PC-9 (cell line): ENCODE data around the gene ADRA1B. TPM values are rescaled to one million over a fixed set of nuclear protein-coding genes. Genes with fewer than 3 reads are reported as not detected.

Source experiments
- BruUV-seq: library from RNA; stranded (reverse); fragments of 400-500 nt; replicated peaks from 2 replicates; lab custom pipeline; 2021; lab: Mats Ljungman, UMichigan
- CTCF ChIA-PET: fragments of 300-600 bp; sonication (Branson Sonifier 250); formaldehyde crosslinking; loops from one replicate; lab custom pipeline; 2022; ENCODE audit warnings: antibody characterized with exemption; lab: Charles Lee
- POLR2A ChIA-PET: fragments of 300-600 bp; sonication (Branson Sonifier 250); formaldehyde crosslinking; loops from one replicate; lab custom pipeline; 2022; ENCODE audit warnings: antibody characterized with exemption; ENCODE audit not compliant: unreplicated experiment; lab: Charles Lee
- DNase-seq, 2 experiments: peaks; one replicate each; pipeline versions ENCODE4 v3.0.0 to v3.0.0-alpha.2; 2015 to 2022; ENCODE audit warnings: mixed read lengths in 1 of 2
- H2AFZ ChIP-seq: fragments of 200-600 bp; sonication (generic); 2 replicates; pipeline ENCODE4 v1.8.1; 2017; ENCODE audit warnings: antibody characterized with exemption
- H3F3A ChIP-seq: fragments of 200-600 bp; sonication (generic); 2 replicates; pipeline ENCODE4 v1.8.1; 2017; ENCODE audit warnings: antibody characterized with exemption, mild to moderate bottlenecking, low read depth; ENCODE audit not compliant: insufficient read depth
- H3K27ac ChIP-seq: fragments of 200-600 bp; sonication (generic); 2 replicates; pipeline ENCODE4 v1.6.1; 2016; ENCODE audit warnings: mixed run types
- H3K27me3 ChIP-seq: fragments of 200-600 bp; sonication (generic); 2 replicates; pipeline ENCODE4 v1.6.1; 2016; ENCODE audit warnings: low read depth, mixed run types; ENCODE audit not compliant: insufficient read depth
- H3K36me3 ChIP-seq: fragments of 200-600 bp; sonication (generic); 2 replicates; pipeline ENCODE4 v1.6.1; 2016; ENCODE audit warnings: low read depth, mixed run types
- H3K4me1 ChIP-seq: fragments of 200-600 bp; sonication (generic); replicated peaks from 2 replicates; pipeline ENCODE4 v1.6.1; 2016; ENCODE audit warnings: mixed run types; ENCODE audit not compliant: insufficient read depth
- H3K4me2 ChIP-seq: fragments of 200-600 bp; sonication (generic); 2 replicates; pipeline ENCODE4 v1.6.1; 2017; ENCODE audit warnings: mixed run types
- H3K4me3 ChIP-seq: fragments of 200-600 bp; sonication (generic); 2 replicates; pipeline ENCODE4 v1.6.1; 2016; ENCODE audit warnings: mixed run types
- H3K79me2 ChIP-seq: fragments of 200-600 bp; sonication (generic); 2 replicates; pipeline ENCODE4 v1.6.1; 2017; ENCODE audit warnings: low read depth, mixed run types
- H3K9me2 ChIP-seq: fragments of 200-600 bp; sonication (generic); 2 replicates; pipeline ENCODE4 v1.8.1; 2017; ENCODE audit warnings: mild to moderate bottlenecking; ENCODE audit not compliant: insufficient read depth
- H3K9me3 ChIP-seq: fragments of 200-600 bp; sonication (generic); 2 replicates; pipeline ENCODE4 v1.8.1; 2016; ENCODE audit warnings: low read depth; ENCODE audit not compliant: insufficient read depth
- H4K20me1 ChIP-seq: fragments of 200-600 bp; sonication (generic); 2 replicates; pipeline ENCODE4 v1.8.1; 2017; ENCODE audit not compliant: insufficient read depth
- CTCF ChIP-seq: fragments of 200-600 bp; sonication (generic); conservative IDR thresholded peaks from 2 replicates; pipeline ENCODE4 v1.6.1; 2017; ENCODE audit warnings: mixed run types, antibody characterized with exemption, mild to moderate bottlenecking, moderate library complexity
- EZH2 ChIP-seq: fragments of 200-600 bp; sonication (generic); IDR thresholded peaks from 2 replicates; pipeline ENCODE4 v1.8.0; 2017; ENCODE audit warnings: antibody characterized with exemption, low read depth
- intact Hi-C: fragments of 100-400 bp; cut with micrococcal nuclease; formaldehyde crosslinking; loops from one replicate; pipeline ENCODE4 v1.10.0; 2022; ENCODE audit not compliant: unreplicated experiment
- total RNA-seq: library from RNA; stranded (reverse); gene quantifications from 2 replicates; pipeline ENCODE4 v1.2.3, GENCODE V29; 2021

Gene ADRA1B
- total RNA-seq, 1 experiment from 2014 or later: 4.6 TPM

GRCh38 chr5:159976921-159977320, 60.6 kb downstream of the ADRA1B start:
- Histone ChIP-seq H3K27me3 (no peaks in the 10 kb centered on the region), H3F3A (peaks cover 18% of the 10 kb centered on the region), H3K4me2 (no peak overlapping the region), H3K36me3 (no peaks in the 10 kb centered on the region), H4K20me1 (no peaks in the 10 kb centered on the region), H2AFZ (no peak overlapping the region), H3K9me2 (no peaks in the 10 kb centered on the region), H3K4me1 (peaks cover 20% of the 10 kb centered on the region), H3K27ac (no peak overlapping the region), H3K4me3 (no peak overlapping the region), H3K9me3 (no peaks in the 10 kb centered on the region), H3K79me2 (no peaks in the 10 kb centered on the region)
- BruUV-seq: no TSS peak
- POLR2A ChIA-PET: no interaction called here
- intact Hi-C loops: no loop called here
- TF ChIP-seq CTCF: no peak
- TF ChIP-seq EZH2: no peak
- DNase-seq: no peak
- CTCF ChIA-PET: interaction anchor here (1.5 kb wide), 1 partner anchor 532 kb away, joined by 4 read pairs; no protein-coding TSS in a partner anchor

GRCh38 chr5:159978358-159978757, 62.1 kb downstream of the ADRA1B start:
- no peak overlapping the region for H3K27ac ChIP-seq
- no peaks in the 10 kb centered on the region for H3K36me3 ChIP-seq
- ChIA-PET CTCF (no interaction called here), POLR2A (no interaction called here)
- no peak for DNase-seq
- H3K4me1 ChIP-seq: peaks cover 28% of the 10 kb centered on the region
- intact Hi-C loops: no loop called here
- H3K4me3 ChIP-seq: no peak overlapping the region
- H3F3A ChIP-seq: peaks cover 25% of the 10 kb centered on the region
- H3K4me2 ChIP-seq: no peak overlapping the region
- no peaks in the 10 kb centered on the region for H3K9me2 ChIP-seq
- H2AFZ ChIP-seq: no peak overlapping the region
- no peak for TF ChIP-seq CTCF
- no peak for TF ChIP-seq EZH2
- H3K27me3 ChIP-seq: no peaks in the 10 kb centered on the region
- no peaks in the 10 kb centered on the region for H4K20me1 ChIP-seq
- BruUV-seq: no TSS peak
- H3K79me2 ChIP-seq: no peaks in the 10 kb centered on the region
- H3K9me3 ChIP-seq: no peaks in the 10 kb centered on the region

GRCh38 chr5:159982421-159983173, 66.3 kb downstream of the ADRA1B start:
- intact Hi-C loops: no loop called here
- Histone ChIP-seq H2AFZ (no peak overlapping the region), H3F3A (peaks cover 25% of the 10 kb centered on the region), H3K27me3 (no peaks in the 10 kb centered on the region), H3K9me3 (no peaks in the 10 kb centered on the region), H3K9me2 (no peaks in the 10 kb centered on the region), H4K20me1 (no peaks in the 10 kb centered on the region), H3K27ac (peak overlapping the region; percentile 57), H3K4me1 (peaks cover 24% of the 10 kb centered on the region), H3K4me2 (peak overlapping the region; percentile 21; the same call in 1 of the 2 replicates), H3K4me3 (no peak overlapping the region), H3K36me3 (no peaks in the 10 kb centered on the region), H3K79me2 (no peaks in the 10 kb centered on the region)
- BruUV-seq: no TSS peak
- DNase-seq: no peak
- POLR2A ChIA-PET: no interaction called here
- TF ChIP-seq EZH2: no peak
- no peak for TF ChIP-seq CTCF
- CTCF ChIA-PET: interaction anchor here (0.6 kb wide), 1 partner anchor 163 kb away, joined by 3 read pairs; no protein-coding TSS in a partner anchor
